H9 (cell line): Measurements from ENCODE around the gene UTF1. TPM values are rescaled to one million over a fixed set of nuclear protein-coding genes. Genes with fewer than 3 reads are reported as not detected.

Source experiments
- DNase-seq: peaks from one replicate; pipeline ENCODE4 v3.0.0-alpha.2; 2017
- H2AFZ ChIP-seq: one replicate; pipeline ENCODE4 v1.6.1; 2013; ENCODE audit warnings: mild to moderate bottlenecking, low read length, control low read depth, moderate library complexity
- H2AK5ac ChIP-seq: 2 replicates; pipeline ENCODE4 v1.6.1; 2013; ENCODE audit warnings: low read length, control low read depth, mixed read lengths; ENCODE audit not compliant: insufficient read length
- H2BK120ac ChIP-seq: one replicate; pipeline ENCODE4 v1.6.1; 2013; ENCODE audit warnings: low read depth, mild to moderate bottlenecking, low read length, control low read depth, inconsistent platforms; ENCODE audit not compliant: poor library complexity, severe bottlenecking
- H2BK12ac ChIP-seq: 2 replicates; pipeline ENCODE4 v1.6.1; 2013; ENCODE audit warnings: low read length, control low read depth, mixed read lengths, low read depth; ENCODE audit not compliant: insufficient read length
- H2BK15ac ChIP-seq: 2 replicates; pipeline ENCODE4 v1.6.1; 2013; ENCODE audit warnings: low read depth, low read length, control low read depth
- H2BK20ac ChIP-seq: one replicate; pipeline ENCODE4 v1.6.1; 2013; ENCODE audit warnings: low read depth, mild to moderate bottlenecking, low read length, control low read depth, inconsistent platforms; ENCODE audit not compliant: poor library complexity, severe bottlenecking
- H2BK5ac ChIP-seq: 2 replicates; pipeline ENCODE4 v1.6.1; 2013; ENCODE audit warnings: low read length, control low read depth, mixed read lengths; ENCODE audit not compliant: insufficient read length
- H3K14ac ChIP-seq: 2 replicates; pipeline ENCODE4 v1.6.1; 2013; ENCODE audit warnings: low read length, control low read depth; ENCODE audit not compliant: insufficient read depth
- H3K18ac ChIP-seq: 2 replicates; pipeline ENCODE4 v1.6.1; 2013; ENCODE audit warnings: low read depth, mild to moderate bottlenecking, mixed read lengths, low read length, control low read depth; ENCODE audit not compliant: insufficient read length
- H3K23ac ChIP-seq: 2 replicates; pipeline ENCODE4 v1.6.1; 2013; ENCODE audit warnings: low read length, control low read depth, mixed read lengths, low read depth; ENCODE audit not compliant: insufficient read length
- H3K23me2 ChIP-seq: 2 replicates; pipeline ENCODE4 v1.6.1; 2013; ENCODE audit warnings: low read depth, mild to moderate bottlenecking, mixed read lengths, low read length, control low read depth; ENCODE audit not compliant: insufficient read length, poor library complexity, severe bottlenecking
- H3K27ac ChIP-seq: 2 replicates; pipeline ENCODE4 v1.5.1; 2013; ENCODE audit warnings: low read length, control low read depth, mixed read lengths, low read depth; ENCODE audit not compliant: insufficient read length
- H3K27me3 ChIP-seq: 2 replicates; pipeline ENCODE4 v1.6.1; 2013; ENCODE audit warnings: low read length, control low read depth, inconsistent platforms; ENCODE audit not compliant: insufficient read depth
- H3K4ac ChIP-seq: 2 replicates; pipeline ENCODE4 v1.6.1; 2013; ENCODE audit warnings: low read depth, mild to moderate bottlenecking, control low read depth, inconsistent platforms, low read length, moderate library complexity
- H3K4me1 ChIP-seq: 2 replicates; pipeline ENCODE4 v1.6.1; 2013; ENCODE audit warnings: low read length, control low read depth, inconsistent platforms; ENCODE audit not compliant: insufficient read depth
- H3K4me2 ChIP-seq: 2 replicates; pipeline ENCODE4 v1.6.1; 2013; ENCODE audit warnings: low read length, control low read depth, mixed read lengths; ENCODE audit not compliant: insufficient read length, insufficient read depth
- H3K56ac ChIP-seq: 2 replicates; pipeline ENCODE4 v1.6.1; 2013; ENCODE audit warnings: low read depth, mild to moderate bottlenecking, mixed read lengths, low read length, control low read depth; ENCODE audit not compliant: insufficient read length
- H3K79me1 ChIP-seq: 2 replicates; pipeline ENCODE4 v1.6.1; 2013; ENCODE audit warnings: low read depth, mild to moderate bottlenecking, moderate library complexity, low read length, control low read depth, inconsistent platforms; ENCODE audit not compliant: insufficient read depth, poor library complexity, severe bottlenecking
- H3K79me2 ChIP-seq: 2 replicates; pipeline ENCODE4 v1.6.1; 2013; ENCODE audit warnings: low read length, control low read depth, inconsistent platforms; ENCODE audit not compliant: insufficient read depth
- H3K9ac ChIP-seq: 2 replicates; pipeline ENCODE4 v1.6.1; 2013; ENCODE audit warnings: low read length, control low read depth, mixed read lengths; ENCODE audit not compliant: insufficient read length; ENCODE audit errors: extremely low read depth
- H3K9me3 ChIP-seq: one replicate; pipeline ENCODE4 v1.6.1; 2013; ENCODE audit warnings: low read depth, low read length, inconsistent platforms; ENCODE audit not compliant: control insufficient read depth
- H3T11ph ChIP-seq: one replicate; pipeline ENCODE4 v1.6.1; 2013; ENCODE audit warnings: mild to moderate bottlenecking, low read length, control low read depth, inconsistent platforms
- H4K20me1 ChIP-seq: one replicate; pipeline ENCODE4 v1.6.1; 2013; ENCODE audit not compliant: control insufficient read depth, insufficient read length, insufficient read depth
- H4K5ac ChIP-seq: 2 replicates; pipeline ENCODE4 v1.6.1; 2013; ENCODE audit warnings: low read depth, mild to moderate bottlenecking, mixed read lengths, low read length, control low read depth; ENCODE audit not compliant: insufficient read length
- H4K8ac ChIP-seq: replicated peaks from 2 replicates; pipeline ENCODE4 v1.6.1; 2013; ENCODE audit warnings: low read length, control low read depth, mixed read lengths, low read depth; ENCODE audit not compliant: insufficient read length
- H4K91ac ChIP-seq: 2 replicates; pipeline ENCODE4 v1.6.1; 2013; ENCODE audit warnings: low read depth, mild to moderate bottlenecking, moderate library complexity, mixed read lengths, low read length, control low read depth; ENCODE audit not compliant: insufficient read length
- H3K27ac Mint-ChIP-seq, 3 experiments: 2 replicates in 2 of 3; 3 replicates in 1 of 3; pipeline ENCODE4 v1.8.0; 2020 to 2021; ENCODE audit warnings: mixed read lengths in 3 of 3, mild to moderate bottlenecking in 1 of 3, moderate library complexity in 1 of 3
- H3K27me3 Mint-ChIP-seq: 2 replicates; pipeline ENCODE4 v1.8.0; 2021; ENCODE audit warnings: low read depth, mild to moderate bottlenecking, moderate library complexity, mixed read lengths
- H3K36me3 Mint-ChIP-seq, 3 experiments: 2 replicates in 2 of 3; 3 replicates in 1 of 3; pipeline ENCODE4 v1.8.0; 2020 to 2021; ENCODE audit warnings: low read depth in 3 of 3, mixed read lengths in 3 of 3; ENCODE audit not compliant: insufficient read depth in 1 of 3
- H3K4me1 Mint-ChIP-seq, 2 experiments: 2 replicates each; pipeline ENCODE4 v1.8.0; 2020; ENCODE audit warnings: mixed read lengths in 2 of 2
- H3K4me3 Mint-ChIP-seq, 2 experiments: 2 replicates in 1 of 2; 3 replicates in 1 of 2; pipeline ENCODE4 v1.8.0; 2020 to 2021; ENCODE audit warnings: mild to moderate bottlenecking in 2 of 2, mixed read lengths in 2 of 2, moderate library complexity in 1 of 2
- H3K9me3 Mint-ChIP-seq, 2 experiments: 2 replicates in 1 of 2; 3 replicates in 1 of 2; pipeline ENCODE4 v1.8.0; 2020; ENCODE audit warnings: mild to moderate bottlenecking in 2 of 2, mixed read lengths in 2 of 2, moderate library complexity in 1 of 2
- CTCF ChIP-seq: fragments of 200-600 bp; sonication (generic); conservative IDR thresholded peaks from 3 replicates; pipeline ENCODE4 v1.8.0; 2021; ENCODE audit warnings: antibody characterized with exemption, mild to moderate bottlenecking
- WGBS: extraction: QIAGEN DNeasy Blood & Tissue Kit; methylation state at CpG from one replicate; pipeline ENCODE4 v1.1.7; 2013; ENCODE audit warnings: missing lambda C conversion rate, low lambda C conversion rate, mixed read lengths; ENCODE audit not compliant: insufficient read length; ENCODE audit errors: extremely low coverage; 5-methylcytosine and 5-hydroxymethylcytosine counted together
- total RNA-seq: library from RNA; stranded (reverse); gene quantifications from 2 replicates; pipeline ENCODE4 v1.2.1, GENCODE V29; 2021

Gene UTF1
- total RNA-seq, 1 experiment from 2014 or later: 31.5 TPM

- no peak for TF ChIP-seq CTCF
- Mint-ChIP-seq H3K4me3 (no peak overlapping the region), H3K4me1 (no peaks in the 10 kb centered on the region)
Observed at GRCh38 chr10:133183646-133184378, 46.2 kb upstream of the UTF1 start.

More at GRCh38 chr10:133183646-133184378, 46.2 kb upstream of the UTF1 start:
- H4K20me1 ChIP-seq: no peaks in the 10 kb centered on the region
- H4K91ac ChIP-seq: no peak overlapping the region
- H3K14ac ChIP-seq: no peak overlapping the region
- no peak overlapping the region for H2BK15ac ChIP-seq
- WGBS: no CpG with 5 or more reads among the region's 21 CpGs
- H3K4me2 ChIP-seq: no peak overlapping the region
- no peak overlapping the region for H3T11ph ChIP-seq
- no peak overlapping the region for H2BK12ac ChIP-seq
- no peak overlapping the region for H3K56ac ChIP-seq
- H3K27ac Mint-ChIP-seq: no peak overlapping the region
- no peak overlapping the region for H4K8ac ChIP-seq
- H3K9ac ChIP-seq: no peak overlapping the region
- no peak overlapping the region for H2AK5ac ChIP-seq
- no peak overlapping the region for H3K18ac ChIP-seq
- no peak overlapping the region for H4K5ac ChIP-seq
- H3K36me3 Mint-ChIP-seq: peaks cover 8 to 19% (median 19%) of the 10 kb centered on the region in 3 experiments
- no peak overlapping the region for H3K23ac ChIP-seq
- H2BK5ac ChIP-seq: no peak overlapping the region
- no peak overlapping the region for H3K27ac ChIP-seq
- H3K79me2 ChIP-seq: no peaks in the 10 kb centered on the region
- H2BK120ac ChIP-seq: no peak overlapping the region
- no peak overlapping the region for H2AFZ ChIP-seq
- no peaks in the 10 kb centered on the region for H3K79me1 ChIP-seq
- H3K23me2 ChIP-seq: no peaks in the 10 kb centered on the region
- H3K9me3 ChIP-seq: no peaks in the 10 kb centered on the region
- H2BK20ac ChIP-seq: no peak overlapping the region
- peaks cover 4 to 5% of the 10 kb centered on the region in 2 experiments; a peak in 2 of 5 replicates for H3K9me3 Mint-ChIP-seq
- no peaks in the 10 kb centered on the region for H3K27me3 ChIP-seq
- no peak for DNase-seq
- H3K4ac ChIP-seq: no peak overlapping the region
- no peaks in the 10 kb centered on the region for H3K4me1 ChIP-seq
- no peaks in the 10 kb centered on the region for H3K27me3 Mint-ChIP-seq
